ENCODE results near the gene MAP4K4.

- TF ChIP-seq POLR2A (IDR thresholded peaks at IDR 0.05; ENCODE audit: low read length) (no peak), GATA1 (IDR thresholded peaks at IDR 0.05; ENCODE audit: low read depth, low read length) (no peak)
Measured at GRCh38 chr2:101734505-101735165, 37.1 kb downstream of the MAP4K4 start.

Measured in erythroblast (primary cell).